GM12878 (cell line): ENCODE data around the gene SORBS1. TPM values are rescaled to one million over a fixed set of nuclear protein-coding genes. Genes with fewer than 3 reads are reported as not detected.
A peak's percentile ranks its signal among the peaks of the same experiment; 100 is the strongest.

Experiments
- ATAC-seq: fragments of 200-7000 bp; cut with Tn5 transposase; 3 replicates; pipeline ENCODE4 v1.9.1; 2020; ENCODE audit warnings: mild to moderate bottlenecking, moderate library complexity
- BruUV-seq: library from RNA; stranded (reverse); fragments of 400-500 nt; replicated peaks from 2 replicates; lab custom pipeline; 2021; lab: Mats Ljungman, UMichigan
- CTCF ChIA-PET: fragments of 300-600 bp; sonication (Branson Sonifier 250); formaldehyde crosslinking; extraction: SDS; loops from one replicate; lab custom pipeline; 2021; ENCODE audit warnings: inconsistent platforms; lab: Yijun Ruan, JAX
- POLR2A ChIA-PET: fragments of 350-600 bp; formaldehyde crosslinking; extraction: SDS; loops from one replicate; lab custom pipeline; 2021; ENCODE audit warnings: inconsistent platforms; lab: Charles Lee
- RAD21 ChIA-PET: fragments of 300-600 bp; sonication (Branson Sonifier 250); formaldehyde crosslinking; loops from one replicate; lab custom pipeline; 2023; ENCODE audit warnings: antibody characterized with exemption; ENCODE audit not compliant: unreplicated experiment; lab: Charles Lee
- SMC1A ChIA-PET: fragments of 300-600 bp; sonication (Branson Sonifier 250); formaldehyde crosslinking; loops from one replicate; lab custom pipeline; 2023; ENCODE audit not compliant: unreplicated experiment, uncharacterized antibody; lab: Charles Lee
- DNase-seq: peaks from one replicate; pipeline ENCODE4 v3.0.0-alpha.2; 2011; ENCODE audit warnings: low read depth, low spot score
- FAIRE-seq: peaks from 3 replicates; lab custom pipeline; 2011; peaks lifted over from hg19 to GRCh38; lab: Jason Lieb, UNC
- H2AFZ ChIP-seq: 2 replicates; pipeline ENCODE4 v1.6.0; 2011; ENCODE audit warnings: low read depth, low read length, control low read depth; ENCODE audit not compliant: control insufficient read depth
- H3K27ac ChIP-seq: 2 replicates; pipeline ENCODE4 v1.5.1; 2011; ENCODE audit warnings: control low read depth; ENCODE audit not compliant: control insufficient read depth, insufficient read depth
- H3K27me3 ChIP-seq, 2 experiments: replicated peaks in 1 of 2; 2 replicates each; pipeline versions ENCODE4 v1.6.0 to v1.6.1; 2011; ENCODE audit warnings: low read length in 1 of 2; ENCODE audit not compliant: control insufficient read depth in 2 of 2, insufficient read depth in 2 of 2
- H3K36me3 ChIP-seq, 2 experiments: 2 replicates each; pipeline ENCODE4 v1.5.1; 2011; ENCODE audit warnings: low read length in 1 of 2; ENCODE audit not compliant: control insufficient read depth in 2 of 2, insufficient read depth in 2 of 2
- H3K4me1 ChIP-seq: 2 replicates; pipeline ENCODE4 v1.6.1; 2011; ENCODE audit warnings: mild to moderate bottlenecking, low read length, moderate library complexity, mixed read lengths; ENCODE audit not compliant: control insufficient read depth, insufficient read depth
- H3K4me2 ChIP-seq: 2 replicates; pipeline ENCODE4 v1.6.0; 2011; ENCODE audit warnings: control low read depth; ENCODE audit not compliant: control insufficient read depth, insufficient read depth
- H3K4me3 ChIP-seq: fragments of 200-600 bp; sonication (generic); 2 replicates; pipeline ENCODE4 v1.5.1; 2016
- H3K79me2 ChIP-seq: 2 replicates; pipeline ENCODE4 v1.6.0; 2011; ENCODE audit warnings: low read length; ENCODE audit not compliant: control insufficient read depth, insufficient read depth
- H3K9ac ChIP-seq: 2 replicates; pipeline ENCODE4 v1.8.0; 2011; ENCODE audit warnings: low read length, control low read depth, mixed read lengths; ENCODE audit not compliant: control insufficient read depth, insufficient read depth
- H3K9me3 ChIP-seq: replicated peaks from 3 replicates; pipeline ENCODE4 v1.5.1; 2011; ENCODE audit warnings: mild to moderate bottlenecking, low read length; ENCODE audit not compliant: control insufficient read depth, insufficient read depth
- H4K20me1 ChIP-seq: 2 replicates; pipeline ENCODE4 v1.6.0; 2011; ENCODE audit not compliant: control insufficient read depth, insufficient read depth
- CTCF ChIP-seq, 3 experiments: IDR thresholded peaks in 2 of 3; conservative IDR thresholded peaks in 1 of 3; 2 replicates each; pipeline ENCODE4 v1.5.1; 2011; ENCODE audit warnings: low read depth in 3 of 3, low read length in 3 of 3, mild to moderate bottlenecking in 3 of 3, control low read depth in 2 of 3, moderate library complexity in 2 of 3, inconsistent platforms in 1 of 3, mixed read lengths in 1 of 3; ENCODE audit not compliant: control insufficient read depth in 2 of 3, insufficient read depth in 1 of 3; ENCODE audit errors: extremely low read depth in 1 of 3
- E2F8 ChIP-seq: fragments of 450-650 bp; IDR thresholded peaks from 2 replicates; pipeline ENCODE4 v1.6.1; 2018; ENCODE audit warnings: mild to moderate bottlenecking, low read depth, moderate library complexity; ENCODE audit not compliant: partially characterized antibody
- EED ChIP-seq: sonication (generic); IDR thresholded peaks from 2 replicates; pipeline ENCODE4 v1.6.1; 2016; ENCODE audit warnings: antibody characterized with exemption, low read depth
- IKZF2 ChIP-seq, 2 experiments: fragments of 450-650 bp; IDR thresholded peaks; 2 replicates each; pipeline ENCODE4 v1.6.1; 2017; ENCODE audit warnings: mild to moderate bottlenecking in 2 of 2, moderate library complexity in 2 of 2
- MTA3 ChIP-seq: IDR thresholded peaks from 2 replicates; pipeline ENCODE4 v1.6.1; 2012; ENCODE audit warnings: low read length, inconsistent platforms, borderline replicate concordance
- NFIC ChIP-seq: IDR thresholded peaks from 2 replicates; pipeline ENCODE4 v1.6.1; 2012; ENCODE audit warnings: low read depth, mild to moderate bottlenecking, inconsistent platforms, low read length, moderate library complexity
- NR2C1 ChIP-seq: fragments of 450-650 bp; IDR thresholded peaks from 2 replicates; pipeline ENCODE4 v1.6.1; 2017; ENCODE audit warnings: antibody characterized with exemption, mild to moderate bottlenecking, moderate library complexity
- RUNX3 ChIP-seq: IDR thresholded peaks from 2 replicates; pipeline ENCODE4 v1.6.1; 2012; ENCODE audit warnings: low read length, inconsistent platforms
- SMAD1 ChIP-seq: fragments of 450-650 bp; IDR thresholded peaks from 2 replicates; pipeline ENCODE4 v1.6.1; 2018; ENCODE audit warnings: mild to moderate bottlenecking, low read depth; ENCODE audit not compliant: partially characterized antibody
- SPI1 ChIP-seq: IDR thresholded peaks from 2 replicates; pipeline ENCODE4 v1.6.1; 2011; ENCODE audit warnings: low read depth, mild to moderate bottlenecking, low read length, moderate library complexity, borderline replicate concordance; ENCODE audit not compliant: insufficient read depth
- STAT3 ChIP-seq: IDR thresholded peaks from 2 replicates; pipeline ENCODE4 v1.6.1; 2011; ENCODE audit warnings: low read depth, low read length, improper control_type of control experiment
- TCF7 ChIP-seq: IDR thresholded peaks from 2 replicates; pipeline ENCODE4 v1.6.1; 2014; ENCODE audit warnings: antibody characterized with exemption, borderline replicate concordance
- YBX1 ChIP-seq: fragments of 450-650 bp; IDR thresholded peaks from 2 replicates; pipeline ENCODE4 v1.6.1; 2016; ENCODE audit warnings: antibody characterized with exemption
- in situ Hi-C: fragments of 300-500 bp; cut with MboI; formaldehyde crosslinking; loops from 9 replicates; pipeline ENCODE4 v1.14.3; 2018; ENCODE audit warnings: mixed read lengths
- intact Hi-C: fragments of 100-400 bp; cut with micrococcal nuclease; formaldehyde crosslinking; loops from one replicate; pipeline ENCODE4 v1.14.2; 2022; ENCODE audit not compliant: unreplicated experiment
- polyA plus RNA-seq, 11 experiments: library from polyadenylated mRNA; depleted of rRNA in 4 of 11; unstranded in 6 of 11; stranded (reverse) in 5 of 11; fragments of >200 nt; fragmentation: Nextera tagmentation in 4 of 11; fragmentation: Illumina TruSeq in 1 of 11; extraction: Ambion mirVana in 4 of 11; extraction: Trizol in 1 of 11; gene quantifications; 1 replicate in 1 of 11; 2 replicates in 10 of 11; pipeline versions ENCODE4 v1.2.1 to v1.2.3, GENCODE V29; 2011 to 2016; ENCODE audit warnings: inconsistent platforms in 2 of 11, missing spikeins in 2 of 11, low read depth in 1 of 11
- total RNA-seq, 4 experiments: library from RNA; depleted of rRNA in 3 of 4; stranded (reverse); fragments of >200 nt in 3 of 4; fragmentation: Illumina TruSeq in 1 of 4; extraction: Trizol in 1 of 4; gene quantifications; 2 replicates each; pipeline versions ENCODE4 v1.2.1 to v1.2.3, GENCODE V29; 2013 to 2021

The SORBS1 gene
- total and polyA plus RNA-seq, 10 of the 15 experiments (the other 5 are each of a cell fraction or from before 2014, with no cell fraction given) = 0.13 to 0.75 (median 0.39) TPM

- in situ Hi-C loops (no loop called here), intact Hi-C loops (no loop called here)
- H3K4me3 ChIP-seq = no peak overlapping the region
- TF ChIP-seq TCF7 (no peak), SPI1 (peak; percentile 23; the same call in 1 of the 2 replicates)
- H3K4me1 ChIP-seq = peaks cover 8% of the 10 kb centered on the region; the same call in 1 of the 2 replicates
- H3K27ac ChIP-seq = no peak overlapping the region
- H3K9me3 ChIP-seq = no peaks in the 10 kb centered on the region
- DNase-seq (no peak), ATAC-seq (peak; percentile 56), FAIRE-seq (no peak)
- H4K20me1 ChIP-seq = no peaks in the 10 kb centered on the region
- ChIA-PET RAD21 (interaction anchor here (0.8 to 3.4 kb wide), 5 partner anchors 59 to 108 kb away, joined by 3 to 14 read pairs (median 5); no protein-coding TSS in a partner anchor), SMC1A (interaction anchor here (0.6 to 2.7 kb wide), 10 partner anchors 9 to 1882 kb away, joined by 3 to 22 read pairs (median 4); no protein-coding TSS in a partner anchor), POLR2A (no interaction called here), CTCF (interaction anchor here (0.9 to 3.4 kb wide), 7 partner anchors 9 to 111 kb away, joined by 3 to 21 read pairs (median 6); no protein-coding TSS in a partner anchor)
- H2AFZ ChIP-seq = no peak overlapping the region
- H3K36me3 ChIP-seq = no peaks in the 10 kb centered on the region
- no peaks in the 10 kb centered on the region for H3K79me2 ChIP-seq
- no peaks in the 10 kb centered on the region for H3K27me3 ChIP-seq
- H3K4me2 ChIP-seq = no peak overlapping the region
- no TSS peak for BruUV-seq
- no peak overlapping the region for H3K9ac ChIP-seq
Measured at GRCh38 chr10:95354110-95354509, 207.1 kb downstream of the SORBS1 start.

GRCh38 chr10:95353123-95353522 lies 208.0 kb downstream of the SORBS1 start:
- H3K9me3 ChIP-seq = no peaks in the 10 kb centered on the region
- no TSS peak for BruUV-seq
- POLR2A ChIA-PET = no interaction called here
- no peak overlapping the region for H2AFZ ChIP-seq
- RAD21 ChIA-PET = interaction anchor here (0.9 to 3.4 kb wide), 5 partner anchors 13 to 107 kb away, joined by 3 to 14 read pairs (median 6); no protein-coding TSS in a partner anchor
- no peaks in the 10 kb centered on the region for H4K20me1 ChIP-seq
- H3K4me1 ChIP-seq = peaks cover 8% of the 10 kb centered on the region; the same call in 1 of the 2 replicates
- H3K79me2 ChIP-seq = no peaks in the 10 kb centered on the region
- no peak overlapping the region for H3K4me2 ChIP-seq
- no peaks in the 10 kb centered on the region for H3K36me3 ChIP-seq
- no peaks in the 10 kb centered on the region for H3K27me3 ChIP-seq
- no peak overlapping the region for H3K9ac ChIP-seq
- DNase-seq = no peak
- peak; percentile 52 for ATAC-seq
- no peak overlapping the region for H3K4me3 ChIP-seq
- in situ Hi-C loops = no loop called here
- FAIRE-seq = no peak
- CTCF ChIA-PET = interaction anchor here (0.7 to 3.4 kb wide), 6 partner anchors 10 to 117 kb away, joined by 3 to 21 read pairs (median 5); no protein-coding TSS in a partner anchor
- SMC1A ChIA-PET = interaction anchor here (0.6 to 2.7 kb wide), 7 partner anchors 9 to 78 kb away, joined by 3 to 22 read pairs (median 4); no protein-coding TSS in a partner anchor
- H3K27ac ChIP-seq = no peak overlapping the region
- intact Hi-C loops = loop anchor here (1.0 kb wide), 1 partner anchor 61 kb away; no protein-coding TSS in a partner anchor
- no peak for TF ChIP-seq NR2C1
- no peak for TF ChIP-seq CTCF (IDR thresholded peaks at IDR 0.05 in 2 of 3, conservative IDR thresholded peaks at IDR 0.05 in 1 of 3; ENCODE audit: control insufficient read depth in 2 of 3, extremely low read depth in 1 of 3, insufficient read depth in 1 of 3, low read depth in 3 of 3, low read length in 3 of 3)
- peak; percentile 64; the same call in 1 of the 2 replicates for TF ChIP-seq NFIC
- no peak for TF ChIP-seq E2F8
- no peak for TF ChIP-seq SMAD1
- 0 out of 2 replicates have a peak, but pooled peaks have one; percentile 13 for TF ChIP-seq EED
- TF ChIP-seq IKZF2 (IDR thresholded peaks at IDR 0.05) = no peak
- TF ChIP-seq MTA3 = no peak
- peak; percentile 76 for TF ChIP-seq RUNX3
- TF ChIP-seq YBX1 = no peak
- no peak for TF ChIP-seq STAT3
